Inflammatory macrophage treated with lipopolysaccharide for 1 hour (primary cell): ENCODE measurements around the gene PCK2.

Experiments
- DNase-seq, 2 donors: peaks; one replicate each; pipeline ENCODE4 v3.0.0-alpha.2; 2020 to 2022

PCK2 gene

GRCh38 chr14:24121210-24121609, 27.1 kb downstream of the PCK2 start:
- no peak for DNase-seq

DNA sequence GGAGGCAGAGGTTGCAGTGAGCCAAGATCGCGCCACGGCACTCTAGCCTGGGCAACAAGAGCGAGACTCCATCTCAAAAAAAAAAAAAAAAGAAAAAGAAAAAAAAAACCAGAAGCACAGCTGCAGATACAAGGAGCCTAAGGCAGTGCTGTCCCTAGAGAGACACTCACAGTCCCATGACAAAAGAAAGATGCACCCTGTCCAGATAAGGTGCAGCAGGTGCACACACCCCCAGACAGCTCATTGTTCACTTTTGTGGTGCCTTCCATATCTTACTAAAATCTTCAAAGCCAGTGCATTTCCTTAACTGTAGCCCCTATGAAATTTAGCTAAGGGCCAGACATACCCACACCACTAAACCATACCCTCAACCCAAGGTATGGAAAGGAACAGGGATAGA, 28.3 kb downstream of the PCK2 start:
- no peak for DNase-seq

DNA sequence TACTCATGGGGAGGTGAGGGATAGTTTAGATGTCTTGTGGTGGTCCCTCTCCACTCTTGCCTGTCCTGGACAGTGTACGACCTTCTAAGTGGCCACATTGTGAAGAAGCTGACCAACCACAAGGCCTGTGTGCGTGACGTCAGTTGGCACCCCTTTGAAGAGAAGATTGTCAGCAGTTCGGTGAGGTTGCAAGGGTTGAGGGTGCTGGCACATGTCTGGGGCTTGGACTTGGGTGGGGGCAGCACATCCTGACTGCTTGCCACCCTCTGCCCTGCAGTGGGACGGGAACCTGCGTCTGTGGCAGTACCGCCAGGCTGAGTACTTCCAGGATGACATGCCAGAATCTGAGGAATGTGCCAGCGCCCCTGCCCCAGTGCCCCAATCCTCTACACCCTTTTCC, 28.8 kb downstream of the PCK2 start:
- DNase-seq, result no peak

DNA sequence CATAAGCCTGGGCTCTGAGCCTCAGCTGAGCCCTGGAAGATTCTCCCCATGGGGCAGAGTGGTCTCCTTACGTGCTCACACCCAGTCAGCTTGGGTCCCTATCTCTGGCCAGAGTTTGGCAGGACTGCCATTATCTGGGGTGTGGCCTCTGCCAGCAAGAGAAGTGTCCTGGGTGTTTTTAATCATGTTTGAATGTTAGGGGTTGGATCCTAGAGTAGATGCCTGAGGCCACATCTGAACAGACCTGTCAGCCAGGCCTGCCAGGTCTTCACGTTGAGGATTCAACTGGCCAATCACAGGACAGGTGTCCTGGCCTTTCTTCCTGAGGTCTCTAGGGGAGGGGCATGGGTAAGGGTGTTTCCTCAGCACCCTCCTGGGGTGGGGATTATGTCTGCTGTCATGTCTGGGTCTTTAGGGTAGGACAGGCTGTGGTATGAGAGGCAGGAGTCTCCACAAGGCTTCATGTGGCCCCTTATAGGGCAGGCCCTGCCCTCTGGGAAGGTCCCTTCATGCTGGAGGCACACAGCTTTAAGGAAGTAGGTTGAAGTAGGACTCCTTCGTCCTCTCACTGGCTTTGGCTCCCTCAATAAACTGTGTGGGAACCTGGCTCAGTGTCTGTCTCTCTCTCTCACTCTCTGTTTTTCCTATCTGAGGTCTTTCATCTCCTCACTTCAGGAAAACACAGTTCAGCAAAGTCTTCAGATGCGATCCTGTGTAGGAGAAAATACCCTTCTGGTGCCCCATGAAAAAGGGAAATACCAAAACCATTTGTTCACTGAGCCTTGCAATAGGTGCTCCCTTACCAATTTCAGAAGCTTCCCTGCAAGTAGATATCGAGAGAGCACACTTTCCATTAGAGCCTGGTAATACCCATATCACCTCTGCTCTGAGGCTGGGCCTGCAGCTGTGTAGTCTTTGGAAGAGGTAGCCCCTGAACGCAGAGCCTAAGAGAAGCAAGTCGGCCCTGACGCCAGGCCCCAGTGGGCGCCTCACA, 29.6 kb downstream of the PCK2 start:
- DNase-seq, result no peak

DNA sequence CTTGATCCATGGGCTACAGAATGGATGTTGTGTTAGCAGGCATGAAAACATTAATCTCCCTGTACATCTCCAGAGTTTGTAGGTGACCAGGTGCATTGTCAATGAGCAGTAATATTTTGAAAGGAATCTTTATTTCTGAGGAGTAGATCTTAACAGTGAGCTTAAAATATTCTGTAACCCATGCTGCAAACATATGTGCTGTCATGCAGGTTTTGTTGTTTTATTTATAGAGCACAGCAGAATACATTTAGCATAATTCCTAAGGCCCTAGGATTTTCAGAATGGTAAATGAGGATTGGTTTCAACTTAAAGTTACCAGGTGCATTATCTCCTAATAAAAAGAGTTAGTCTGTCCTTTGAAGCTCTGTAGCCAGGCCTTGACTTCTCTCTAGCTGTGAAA, 32.8 kb downstream of the PCK2 start:
- DNase-seq, result no peak

DNA sequence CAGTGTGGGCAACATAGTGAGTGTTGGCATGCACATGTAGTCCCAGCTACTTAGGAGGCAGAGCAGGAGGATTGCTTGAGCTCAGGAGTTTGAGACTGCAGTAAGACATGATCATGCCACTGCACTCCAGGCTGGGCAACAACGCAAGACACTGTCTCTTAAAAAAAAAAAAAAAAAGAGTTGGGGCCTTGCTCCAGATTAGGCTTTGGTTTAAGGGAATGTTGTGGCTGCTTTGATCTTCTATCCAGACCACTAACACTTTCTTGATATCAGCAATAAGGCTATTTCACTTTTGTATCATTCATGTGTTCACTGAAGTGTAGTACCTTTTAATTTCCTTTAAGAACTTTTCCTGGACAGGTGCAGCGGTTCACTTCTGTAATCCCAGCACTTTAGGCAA, 33.6 kb downstream of the PCK2 start:
- DNase-seq, result no peak

DNA sequence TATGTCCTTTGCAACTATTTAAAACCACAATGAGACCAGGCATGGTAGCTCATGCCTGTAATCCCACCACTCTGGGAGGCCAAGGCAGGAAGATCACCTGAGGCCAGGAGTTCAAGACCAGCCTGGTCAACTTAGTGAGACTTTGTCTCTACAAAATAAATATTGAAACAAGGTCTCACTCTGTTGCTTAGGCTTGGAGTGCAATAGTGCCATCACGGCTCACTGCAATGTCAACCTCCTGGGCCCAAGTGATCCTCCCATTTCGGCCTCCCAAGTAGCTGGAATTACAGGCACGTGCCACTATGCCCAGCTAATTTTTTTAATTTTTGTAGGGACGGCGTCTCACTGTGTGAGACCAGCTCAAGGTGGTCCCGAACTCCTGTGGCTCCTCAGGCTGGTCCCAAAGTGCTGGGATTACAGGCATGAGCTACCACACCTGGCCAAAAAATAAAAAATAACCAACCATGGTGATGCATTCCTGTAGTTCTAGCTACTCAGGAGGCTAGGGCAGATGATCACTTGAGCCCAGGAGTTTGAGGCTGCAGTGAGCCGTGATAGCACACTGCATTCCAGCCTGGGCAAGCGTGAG, 35.4 kb downstream of the PCK2 start:
- no peak for DNase-seq

GRCh38 chr14:24130380-24130716, 36.2 kb downstream of the PCK2 start, which contains the start of gene FITM1:
Gene FITM1, plus strand, starts transcription at chr14:24130659. Its CDS starts 905 bp downstream, at chr14:24131564.
- no peak for DNase-seq

DNA sequence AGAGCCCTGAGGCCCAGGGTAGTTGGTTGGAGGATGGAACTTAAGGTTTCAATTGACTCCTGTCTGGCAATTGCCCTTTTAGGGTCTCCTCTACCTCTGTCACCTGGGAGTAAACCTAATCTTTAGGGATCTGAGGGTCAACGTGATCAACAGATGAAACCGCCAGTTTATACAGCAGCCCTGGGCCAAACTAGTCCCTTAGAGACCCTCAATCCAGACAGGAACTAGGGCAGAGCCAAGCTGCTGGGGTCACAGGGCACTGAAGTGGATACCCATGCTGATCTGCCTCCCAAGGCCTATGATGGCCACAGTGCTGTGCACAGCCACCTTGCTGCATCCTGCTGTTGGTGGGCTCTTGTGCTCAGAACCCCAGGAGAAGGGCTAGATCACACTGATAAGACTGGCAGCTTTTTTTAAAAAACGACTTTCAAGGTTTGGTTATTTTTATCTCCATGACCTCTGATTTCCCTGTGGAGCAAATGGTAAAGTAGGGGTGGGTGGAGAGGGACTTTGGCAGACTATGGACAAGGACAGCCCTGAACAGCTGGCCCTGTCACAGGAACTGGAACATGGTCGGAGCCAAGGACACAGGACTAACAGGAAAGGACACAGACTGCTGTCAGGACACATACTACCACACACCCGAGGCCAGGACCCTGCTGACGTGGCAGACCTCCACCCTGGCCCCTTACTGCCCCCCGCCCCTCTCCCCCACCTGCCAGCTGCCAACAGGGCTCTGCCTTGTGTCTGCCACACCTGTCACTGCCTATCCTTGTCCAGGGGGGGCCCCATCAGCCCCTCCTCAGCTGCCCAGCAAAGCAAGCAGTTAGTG, 36.8 kb downstream of the PCK2 start:
- DNase-seq, result no peak

DNA sequence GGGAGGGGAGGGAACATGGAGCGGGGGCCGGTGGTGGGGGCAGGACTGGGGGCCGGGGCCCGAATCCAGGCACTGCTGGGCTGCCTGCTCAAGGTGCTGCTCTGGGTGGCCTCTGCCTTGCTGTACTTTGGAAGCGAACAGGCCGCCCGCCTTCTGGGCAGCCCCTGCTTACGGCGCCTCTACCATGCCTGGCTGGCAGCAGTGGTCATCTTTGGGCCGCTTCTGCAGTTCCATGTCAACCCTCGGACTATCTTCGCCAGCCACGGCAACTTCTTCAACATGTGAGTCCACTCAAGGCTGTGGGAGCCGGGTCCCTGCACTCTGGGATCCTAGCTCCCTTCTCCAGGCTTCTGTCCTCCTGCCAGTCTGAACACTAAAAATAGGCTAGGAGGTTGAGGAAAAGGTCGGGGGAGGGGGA, 37.4 kb downstream of the PCK2 start:
- DNase-seq, result no peak

DNA sequence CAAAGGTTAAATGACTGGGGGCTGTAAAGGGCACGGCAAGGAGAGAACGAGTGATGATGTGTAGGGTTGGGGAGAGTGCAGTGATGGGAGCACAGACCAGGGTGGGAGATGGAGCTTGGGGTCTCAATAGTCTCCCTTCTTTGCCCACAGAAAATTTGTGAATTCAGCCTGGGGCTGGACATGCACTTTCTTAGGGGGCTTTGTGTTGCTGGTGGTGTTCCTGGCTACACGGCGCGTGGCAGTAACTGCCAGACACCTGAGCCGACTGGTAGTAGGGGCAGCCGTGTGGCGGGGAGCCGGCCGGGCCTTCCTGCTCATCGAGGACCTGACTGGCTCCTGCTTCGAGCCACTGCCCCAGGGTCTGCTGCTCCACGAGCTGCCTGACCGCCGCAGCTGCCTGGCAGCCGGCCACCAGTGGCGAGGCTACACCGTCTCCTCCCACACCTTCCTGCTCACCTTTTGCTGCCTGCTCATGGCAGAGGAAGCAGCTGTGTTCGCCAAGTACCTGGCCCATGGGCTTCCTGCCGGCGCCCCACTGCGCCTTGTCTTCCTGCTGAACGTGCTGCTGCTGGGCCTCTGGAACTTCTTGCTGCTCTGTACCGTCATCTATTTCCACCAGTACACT, 38.1 kb downstream of the PCK2 start:
- DNase-seq, result no peak

DNA sequence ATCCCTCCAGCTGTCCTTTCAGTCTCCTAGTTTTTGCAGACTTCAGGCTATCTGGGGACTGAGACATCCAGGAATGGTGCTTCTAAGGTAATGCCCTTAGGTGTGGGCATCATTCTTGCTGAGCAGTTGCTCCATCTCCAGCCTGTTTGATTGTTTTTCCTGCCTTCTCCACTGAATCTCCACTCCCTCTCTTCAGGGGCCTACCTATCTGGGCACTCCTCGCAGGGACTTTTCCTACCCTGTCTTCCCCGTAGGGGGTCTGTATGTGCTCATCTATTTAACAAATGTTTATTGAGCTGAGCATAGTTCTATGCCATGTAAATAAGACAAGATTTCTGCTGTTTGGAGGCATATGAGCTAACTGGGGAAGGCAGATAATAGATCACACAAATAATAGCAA, 38.9 kb downstream of the PCK2 start:
- DNase-seq, result no peak

DNA sequence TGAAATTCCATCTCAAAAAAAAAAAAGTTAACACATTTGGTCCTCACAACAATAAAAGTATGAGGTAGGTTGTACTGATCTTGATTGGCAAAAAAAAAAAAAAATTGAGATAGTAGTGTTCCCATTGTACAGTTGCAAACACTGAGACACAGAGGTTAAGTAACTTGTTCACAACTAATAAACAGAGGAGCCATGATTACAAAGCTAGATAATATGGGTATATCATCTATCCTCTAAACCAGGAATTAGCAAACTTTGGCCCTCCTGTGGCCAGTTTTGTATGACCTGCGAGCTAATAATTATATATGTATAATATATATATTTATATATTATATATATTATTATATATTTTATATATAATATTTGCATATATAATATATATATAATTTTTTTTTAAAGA, 39.6 kb downstream of the PCK2 start:
- no peak for DNase-seq

DNA sequence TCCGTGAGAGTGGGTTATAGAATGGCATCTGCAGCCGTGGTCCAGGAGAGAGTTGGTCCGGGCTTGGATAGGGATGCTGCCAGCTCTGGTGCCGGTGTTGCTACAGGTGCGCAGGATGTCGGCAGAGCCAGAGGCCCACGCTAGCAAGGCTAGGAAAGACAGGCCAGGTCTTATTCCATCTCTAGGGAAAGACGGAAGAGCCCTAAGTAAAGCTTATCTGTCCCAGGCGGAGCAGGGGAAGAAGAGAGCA, 41.4 kb downstream of the PCK2 start:
- no peak for DNase-seq

GRCh38 chr14:24135834-24136683, 41.9 kb downstream of the PCK2 start, which contains the start of gene PSME1:
Gene PSME1, plus strand, starts transcription at chr14:24136194. Its CDS starts 69 bp downstream, at chr14:24136263.
- peak; percentile 86 to 96 for DNase-seq

GRCh38 chr14:24136684-24137528, 42.8 kb downstream of the PCK2 start:
- DNase-seq, result no peak

DNA sequence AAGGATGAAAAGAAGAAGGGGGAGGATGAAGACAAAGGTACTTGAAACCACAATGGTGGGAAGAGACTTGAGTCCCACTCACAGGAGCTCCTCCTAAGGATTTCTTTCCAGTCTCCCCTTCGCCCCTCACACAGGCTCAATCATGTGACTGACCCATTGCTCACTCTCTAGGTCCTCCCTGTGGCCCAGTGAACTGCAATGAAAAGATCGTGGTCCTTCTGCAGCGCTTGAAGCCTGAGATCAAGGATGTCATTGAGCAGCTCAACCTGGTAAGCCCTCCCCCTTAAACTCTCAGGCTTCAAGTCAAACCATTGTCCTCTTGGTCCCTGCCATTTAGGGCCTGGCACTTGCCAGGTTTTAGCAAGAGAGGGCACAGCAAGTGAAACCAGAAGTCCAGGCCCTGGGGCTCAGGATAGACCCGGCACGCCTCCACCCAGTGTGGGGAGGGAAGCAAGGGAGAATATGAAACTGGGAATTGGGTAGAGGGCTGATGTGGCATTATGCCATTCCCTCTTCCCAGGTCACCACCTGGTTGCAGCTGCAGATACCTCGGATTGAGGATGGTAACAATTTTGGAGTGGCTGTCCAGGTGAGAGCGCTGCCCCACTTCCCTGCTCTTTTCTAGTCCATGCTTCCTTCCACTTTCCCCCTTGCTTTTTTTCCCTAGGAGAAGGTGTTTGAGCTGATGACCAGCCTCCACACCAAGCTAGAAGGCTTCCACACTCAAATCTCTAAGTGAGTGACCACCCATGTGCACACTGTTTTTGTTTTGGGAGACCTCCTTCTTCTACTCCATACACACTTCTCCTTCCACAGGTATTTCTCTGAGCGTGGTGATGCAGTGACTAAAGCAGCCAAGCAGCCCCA, 43.7 kb downstream of the PCK2 start:
- no peak for DNase-seq

- DNase-seq, result peak in 1 of 2 donors; percentile 43
Measured at GRCh38 chr14:24138396-24139271, 44.5 kb downstream of the PCK2 start.

GRCh38 chr14:24139272-24139934, 45.3 kb downstream of the PCK2 start:
- DNase-seq, result no peak
